UCSD-AML1 (cell line): ENCODE data around the gene SIL1.

Source experiments
- DNase-seq: peaks from one replicate; lab custom pipeline; 2025; ENCODE audit not compliant: unreplicated experiment; lab: John Stamatoyannopoulos, UW

SIL1 gene

DNA sequence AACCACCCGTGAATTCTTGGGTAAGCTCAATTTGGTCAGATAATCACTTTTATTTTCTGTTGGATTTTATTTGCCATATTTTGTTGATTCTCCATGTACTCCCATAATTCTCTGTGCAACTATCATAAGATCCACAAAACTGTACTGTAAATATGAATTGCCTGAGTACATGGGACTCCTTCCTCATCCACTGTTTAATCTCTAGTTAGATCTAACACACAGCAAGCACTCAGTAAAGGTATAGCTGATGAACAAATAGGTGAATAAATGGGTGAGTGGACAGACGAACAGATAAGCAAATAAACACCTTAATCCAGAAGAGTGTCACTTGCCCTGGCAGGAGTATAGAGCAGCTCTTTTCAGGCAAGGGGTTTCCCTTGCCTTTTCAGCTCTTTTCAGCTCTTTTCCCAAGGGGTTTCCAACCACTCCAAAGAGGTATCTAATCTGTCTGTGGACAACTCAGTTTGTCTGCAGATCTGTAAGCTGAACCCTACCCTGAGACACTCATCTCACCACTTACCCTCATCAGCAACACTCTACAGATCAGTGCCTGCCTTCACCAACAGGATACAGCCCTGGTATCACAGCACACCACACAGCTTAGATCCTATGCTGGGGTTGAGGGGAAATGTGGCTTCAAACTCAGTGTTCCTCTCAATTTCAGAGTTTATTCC lies 51.2 kb downstream of the SIL1 start:
- no peak for DNase-seq

DNA sequence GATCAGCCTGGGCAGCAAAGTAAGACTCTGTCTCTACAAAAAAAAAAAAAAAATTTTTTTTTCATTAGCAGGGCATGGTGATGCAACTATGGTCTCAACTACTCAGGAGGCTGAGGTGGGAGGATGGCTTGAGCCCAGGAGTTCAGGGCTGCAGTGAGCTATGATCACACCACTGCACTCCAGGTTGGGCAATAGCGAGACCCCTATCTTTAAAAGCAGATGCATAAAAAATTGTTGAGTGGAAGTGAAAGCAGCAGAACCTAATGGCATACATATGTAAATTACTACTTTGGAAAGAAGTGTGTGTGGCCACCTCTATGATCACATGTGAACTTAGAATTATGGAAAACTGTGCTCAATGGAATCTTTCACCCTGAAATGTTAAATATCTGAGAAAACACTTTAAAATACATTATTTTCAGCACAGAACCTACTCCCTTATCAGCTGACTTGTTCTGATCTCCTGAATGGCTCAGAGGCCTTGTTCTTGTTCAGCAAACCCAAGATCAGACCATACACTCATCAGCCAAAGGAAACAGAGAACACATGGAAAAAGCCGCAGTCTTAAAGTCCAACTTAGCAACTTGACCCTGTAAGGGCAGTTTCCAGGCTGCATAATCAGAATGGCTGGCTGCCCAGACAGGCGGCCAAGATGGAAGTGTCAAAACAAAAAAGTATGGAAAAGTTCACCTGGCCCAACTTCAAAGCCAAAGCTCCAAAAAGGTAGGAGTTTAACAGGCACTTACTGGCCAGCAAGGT lies 56.5 kb downstream of the SIL1 start:
- no peak for DNase-seq

- DNase-seq = peak; percentile 36
Measured at GRCh38 chr5:139140591-139141071, 57.5 kb downstream of the SIL1 start.

DNA sequence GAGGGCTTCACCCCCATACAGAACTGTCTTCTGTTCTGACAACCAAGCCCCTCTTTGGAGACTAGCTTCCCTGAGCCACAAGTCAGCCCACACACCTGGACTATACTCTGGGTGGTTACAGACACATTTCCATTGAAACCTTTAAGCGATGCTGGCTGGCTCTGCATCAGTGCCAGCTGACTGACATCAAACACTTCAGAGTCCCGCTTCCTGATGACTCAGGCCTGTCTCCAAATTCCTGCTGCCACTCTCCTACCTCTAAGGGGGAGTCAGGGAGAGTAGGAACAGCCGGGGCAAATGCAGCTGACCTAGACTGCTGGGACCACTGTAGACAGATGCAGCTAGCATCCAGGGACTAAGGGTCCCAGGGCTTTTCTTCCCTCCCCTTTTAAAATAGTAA lies 59.4 kb downstream of the SIL1 start:
- no peak for DNase-seq

DNA sequence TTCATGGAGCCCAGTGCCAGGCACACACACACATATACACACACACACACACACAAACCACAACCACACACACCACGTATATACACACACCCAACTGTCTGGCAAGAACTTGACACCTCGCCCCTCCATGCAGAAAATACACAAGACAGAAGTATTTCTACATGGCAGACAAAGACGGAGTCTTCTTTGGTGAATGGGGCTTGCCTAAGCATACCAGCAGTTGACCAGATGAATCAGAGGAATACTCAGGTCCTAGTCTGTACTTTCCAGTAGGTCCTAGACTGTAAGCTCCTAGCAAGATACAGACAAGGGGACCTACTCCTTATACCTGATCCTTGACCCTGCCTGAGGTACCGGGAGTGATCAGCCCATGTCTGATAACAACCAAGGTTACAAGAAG lies 60.1 kb downstream of the SIL1 start:
- DNase-seq = no peak

GRCh38 chr5:139137697-139138096 lies 60.5 kb downstream of the SIL1 start:
- DNase-seq = peak; percentile 31

GRCh38 chr5:139134906-139135305 lies 63.3 kb downstream of the SIL1 start:
- DNase-seq = no peak

DNA sequence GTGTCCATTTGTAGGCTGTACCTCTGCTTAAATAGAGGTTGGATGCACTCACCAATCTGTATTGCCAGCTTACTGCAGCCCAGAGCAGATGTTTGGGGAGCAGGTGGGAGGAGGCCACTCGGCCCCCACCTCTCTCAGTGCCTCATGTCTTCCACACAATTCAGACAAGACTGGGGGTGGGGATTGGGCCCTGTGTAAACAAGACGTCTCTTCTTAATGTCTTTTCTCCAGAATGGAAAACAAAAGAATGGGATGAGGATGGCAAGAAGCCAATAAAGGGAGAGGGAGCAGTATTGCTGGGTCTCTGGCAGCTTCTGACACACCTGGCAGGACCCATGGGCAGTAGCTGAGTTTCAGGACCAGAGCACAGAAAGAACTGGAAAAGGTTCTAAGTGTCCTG lies 64.9 kb downstream of the SIL1 start:
- no peak for DNase-seq

DNA sequence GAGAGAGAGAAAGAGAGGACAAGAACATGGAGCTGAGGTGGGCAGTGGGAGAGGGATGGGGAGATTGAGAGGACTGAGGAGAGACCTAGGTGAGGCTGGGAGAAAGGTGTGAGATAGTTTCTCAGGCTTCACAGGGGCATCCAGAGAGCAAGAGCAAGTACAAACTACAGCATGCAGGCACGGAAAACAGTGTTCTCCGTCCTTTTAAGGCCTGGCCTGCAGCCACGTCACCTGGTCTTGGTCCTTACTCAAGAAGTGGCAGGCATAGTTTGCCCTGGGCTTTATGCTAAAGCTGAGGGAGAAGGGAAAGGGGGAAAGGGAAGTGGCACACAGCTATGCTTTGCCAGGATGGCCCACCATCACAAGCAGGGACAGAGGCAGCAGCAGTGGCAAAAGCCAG lies 65.7 kb downstream of the SIL1 start:
- no peak for DNase-seq

GRCh38 chr5:139131921-139132432 lies 66.2 kb downstream of the SIL1 start:
- DNase-seq = no peak

DNA sequence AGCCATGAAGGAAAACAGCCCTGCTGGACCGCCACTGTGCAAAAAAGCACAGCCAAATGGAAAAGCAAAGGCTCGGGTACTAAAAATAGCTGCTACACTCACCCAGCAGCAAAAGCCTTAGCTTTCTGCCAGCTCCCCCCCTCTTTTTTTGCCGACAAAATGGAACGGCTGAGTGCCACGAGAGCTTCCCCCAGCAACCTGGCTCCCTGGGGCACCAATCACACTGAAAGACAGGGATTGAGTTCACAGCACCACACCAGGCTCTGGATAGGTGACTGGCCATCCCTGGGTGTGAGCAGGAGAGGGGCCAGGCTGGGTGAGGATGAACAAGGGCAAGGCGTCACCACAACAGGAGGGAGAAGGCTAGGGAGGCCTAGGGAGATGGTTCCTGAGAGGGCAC lies 66.7 kb downstream of the SIL1 start:
- DNase-seq = no peak

GRCh38 chr5:139131062-139131461 lies 67.1 kb downstream of the SIL1 start:
- DNase-seq = no peak

- no peak for DNase-seq
Measured at GRCh38 chr5:139130214-139130613, 68.0 kb downstream of the SIL1 start.

DNA sequence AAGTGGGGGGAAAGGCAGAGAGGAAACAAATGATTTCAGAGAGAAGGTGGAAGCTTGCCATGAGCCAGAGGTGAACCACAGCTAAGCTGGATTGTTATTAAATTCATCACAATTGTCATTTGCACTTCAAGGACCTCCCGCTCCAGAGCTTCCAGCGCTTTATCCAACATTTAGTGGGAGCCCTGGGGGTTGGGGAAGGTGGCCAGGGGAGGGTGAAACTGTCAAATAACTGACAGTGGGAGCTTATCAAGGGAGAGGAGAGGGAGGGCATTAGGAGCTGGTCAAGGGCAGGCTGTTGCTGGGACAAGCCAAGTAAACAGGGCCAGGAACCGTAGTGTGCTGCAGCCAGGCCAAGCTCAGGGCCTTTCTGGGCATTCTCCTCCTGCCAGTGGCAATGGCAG lies 71.5 kb downstream of the SIL1 start:
- DNase-seq = no peak

DNA sequence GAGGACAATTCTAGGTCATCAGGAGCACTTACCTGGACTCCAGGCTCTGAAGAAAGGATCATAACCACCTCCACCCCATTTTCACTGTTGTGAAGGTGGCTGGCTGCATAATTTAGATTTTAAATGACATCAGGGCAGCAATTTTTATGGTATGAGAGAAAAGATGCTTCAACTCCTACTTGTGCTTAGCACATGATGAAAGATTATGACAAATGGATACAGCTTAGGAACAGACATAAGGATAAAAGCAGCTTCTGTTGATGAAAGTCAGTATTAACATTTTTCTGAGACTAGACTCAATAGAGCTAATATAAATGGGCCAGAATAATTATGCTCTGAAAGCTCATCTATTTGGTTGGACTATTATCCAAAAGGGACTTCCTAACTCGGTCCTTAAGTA lies 72.2 kb downstream of the SIL1 start:
- no peak for DNase-seq

DNA sequence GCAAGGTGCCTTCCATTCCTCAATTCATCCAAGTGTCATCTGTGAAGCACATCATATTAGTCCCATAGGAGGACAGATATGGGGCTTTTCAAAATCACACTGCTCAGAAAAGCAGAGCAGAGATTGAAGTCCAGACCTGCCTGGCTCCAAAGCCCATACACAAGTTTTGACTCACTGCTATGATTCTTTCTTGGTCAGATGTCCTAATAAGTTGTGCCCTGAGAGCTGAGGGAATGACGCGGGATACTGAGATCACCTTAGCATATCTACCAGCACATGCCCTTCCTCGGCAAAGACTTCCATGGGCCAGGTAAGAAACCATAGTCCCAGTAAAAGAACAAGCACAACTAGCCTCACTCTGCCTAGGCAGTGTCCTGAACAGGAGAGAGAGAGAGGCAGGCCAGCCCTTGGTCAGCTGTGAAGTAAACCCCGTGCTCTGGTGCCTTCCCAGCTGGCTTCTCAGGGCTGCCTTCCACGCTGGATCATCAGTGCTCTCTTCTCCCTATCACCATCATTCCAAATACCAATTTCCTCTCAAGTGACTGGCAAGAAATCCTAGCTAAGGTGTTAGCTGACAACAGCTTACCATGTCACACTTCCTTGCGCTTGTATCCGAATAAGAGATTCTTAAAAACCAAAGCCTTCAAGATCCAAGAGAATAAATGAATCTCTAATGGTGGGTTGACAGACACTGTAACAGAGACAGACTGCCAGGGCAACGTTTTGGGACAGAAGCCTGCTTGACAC lies 73.2 kb downstream of the SIL1 start:
- DNase-seq = no peak

- DNase-seq = no peak
Measured at GRCh38 chr5:139121120-139121519, 77.0 kb downstream of the SIL1 start.

GRCh38 chr5:139120521-139120920 lies 77.6 kb downstream of the SIL1 start:
- DNase-seq = no peak

DNA sequence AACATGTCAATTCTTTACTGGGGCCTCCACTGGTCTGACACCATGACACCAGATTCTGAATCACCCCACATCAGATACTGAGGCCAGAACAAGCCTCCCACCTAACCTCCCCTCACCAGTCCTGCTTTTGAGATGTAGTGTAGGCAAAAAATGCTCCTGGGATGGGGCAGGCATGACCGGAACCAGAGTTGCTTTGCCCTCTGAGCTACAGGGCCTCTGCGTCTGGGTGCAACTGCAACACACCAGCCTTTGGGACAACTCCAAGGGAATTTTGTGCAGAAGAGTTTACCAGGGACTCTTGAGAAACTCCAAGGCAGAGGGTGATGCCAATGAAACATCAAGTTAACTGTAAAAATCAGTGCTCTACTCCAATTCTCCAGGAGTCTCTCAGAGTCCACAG lies 79.4 kb downstream of the SIL1 start:
- DNase-seq = no peak

DNA sequence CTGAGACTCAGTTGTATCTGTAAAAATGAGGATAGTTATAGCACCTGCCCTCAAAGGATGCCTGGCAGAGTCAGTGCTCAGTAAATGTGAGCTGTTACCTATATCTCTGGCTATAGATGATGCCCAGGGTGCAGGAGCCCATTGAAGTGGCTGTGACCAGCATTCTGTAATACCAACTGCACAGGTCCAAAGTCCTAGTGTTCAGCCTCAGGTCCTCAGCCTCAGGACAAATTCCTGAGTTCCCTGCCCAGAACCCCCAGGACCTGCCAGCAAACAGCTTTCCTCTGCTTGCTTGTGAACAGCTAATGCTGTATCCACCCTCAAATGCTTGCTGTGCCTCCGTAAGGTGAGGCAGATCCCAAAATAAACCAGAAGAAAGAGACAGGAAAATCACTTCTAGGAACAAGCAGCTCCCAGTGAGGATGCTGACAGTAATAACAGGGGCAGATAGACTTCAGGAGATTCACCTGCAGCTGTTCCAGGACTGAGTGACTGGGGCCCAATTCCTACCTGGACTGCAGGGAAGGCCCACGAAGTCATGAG lies 80.8 kb downstream of the SIL1 start:
- DNase-seq = no peak

- DNase-seq = no peak
Measured at GRCh38 chr5:139116100-139116655, 82.0 kb downstream of the SIL1 start.
